ENCODE measurements around the gene BIRC5.

- no peak for TF ChIP-seq GATA2 (IDR thresholded peaks at IDR 0.05; ENCODE audit: low read depth, low read length)
- no peak for TF ChIP-seq GATA3 (IDR thresholded peaks at IDR 0.05; ENCODE audit: low read depth, low read length)
Measured at GRCh38 chr17:78236362-78237127, 22.5 kb downstream of the BIRC5 start.
